Right kidney (tissue), 1 donor: Measurements from ENCODE around the gene MICU1.

ENCODE experiments used
- DNase-seq: peaks from one replicate; pipeline ENCODE4 v3.0.0-alpha.2; 2016

Gene MICU1

GRCh38 chr10:72638586-72639440 lies 12.9 kb upstream of the MICU1 start:
- no peak for DNase-seq

DNA sequence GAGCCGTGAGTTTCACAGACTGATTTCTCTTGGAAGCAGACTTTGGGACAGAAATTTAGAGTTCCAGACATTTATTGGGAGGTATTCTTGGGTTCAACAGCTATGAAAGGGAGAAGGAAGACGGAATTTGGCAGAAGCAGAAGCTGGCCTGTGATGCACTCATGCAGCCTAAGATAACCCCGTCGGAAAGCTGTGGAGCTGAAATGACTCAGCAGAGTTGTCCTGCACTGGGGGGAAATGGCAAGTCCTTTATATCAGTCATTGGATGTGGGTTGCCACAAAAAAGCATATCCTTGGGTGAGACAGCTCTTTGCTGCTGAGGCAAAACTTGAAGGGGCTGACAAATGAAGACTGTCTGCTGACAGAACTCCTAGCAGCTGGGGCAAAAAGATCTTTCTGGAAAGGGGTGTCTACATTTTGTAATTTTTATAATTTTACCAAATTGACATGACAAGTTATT lies 11.5 kb upstream of the MICU1 start:
- DNase-seq, result no peak

DNA sequence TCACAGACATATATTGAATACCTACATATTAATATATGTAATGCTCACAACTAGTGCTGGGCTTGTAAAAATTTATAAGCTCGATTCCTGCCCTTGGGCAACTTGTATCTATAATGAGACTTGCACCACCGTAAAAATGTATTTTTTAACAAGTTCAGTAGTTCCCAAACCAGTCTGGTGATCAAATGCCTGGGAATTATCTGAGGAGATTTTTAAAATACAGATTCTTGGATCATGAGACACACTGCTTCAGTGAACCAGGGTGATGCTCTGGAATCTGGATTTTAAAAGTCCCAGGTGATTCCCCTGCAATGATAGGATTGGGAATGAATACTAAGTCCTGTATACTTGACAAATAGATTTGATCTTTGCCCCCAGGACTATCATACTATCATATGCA lies 4.3 kb upstream of the MICU1 start:
- DNase-seq, result no peak

DNA sequence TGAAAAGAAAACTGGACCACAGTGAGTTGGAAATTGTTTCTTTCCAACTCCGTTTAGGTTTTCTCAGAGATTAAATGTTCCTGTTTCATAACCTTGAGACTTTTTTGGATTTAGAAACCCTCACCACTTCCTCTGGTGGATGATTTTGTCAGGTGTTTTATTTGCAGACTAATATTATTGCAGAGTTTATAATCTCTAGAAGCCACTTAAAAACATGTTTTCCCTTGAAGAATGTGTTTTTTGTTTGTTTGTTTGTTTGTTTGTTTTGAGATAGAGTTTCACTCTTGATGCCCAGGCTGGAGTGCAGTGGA lies 520 bp upstream of the MICU1 start:
- no peak for DNase-seq

- DNase-seq, result no peak
Measured at GRCh38 chr10:72625276-72625607, 637 bp downstream of the MICU1 start.

DNA sequence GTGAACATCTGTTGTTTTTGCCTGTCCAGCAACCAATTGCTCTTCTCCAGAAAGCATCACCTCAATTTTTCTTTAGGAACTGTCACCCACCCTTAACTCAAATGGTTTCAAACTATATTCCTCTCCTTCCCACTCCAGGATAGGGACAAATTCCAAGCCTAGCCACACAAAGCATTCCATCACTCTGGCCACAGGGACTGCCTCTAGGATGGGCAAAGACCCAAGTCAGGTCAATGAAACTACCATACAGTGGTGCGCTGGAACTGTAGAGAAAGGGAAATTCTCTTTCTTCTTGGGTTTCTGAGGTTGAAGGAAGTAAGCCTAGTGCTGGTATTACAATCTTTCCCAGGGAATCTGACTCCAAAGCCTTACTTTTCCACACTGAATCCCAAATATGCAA lies 3.6 kb downstream of the MICU1 start:
- no peak for DNase-seq

GRCh38 chr10:72616716-72617115 lies 9.2 kb downstream of the MICU1 start:
- no peak for DNase-seq

DNA sequence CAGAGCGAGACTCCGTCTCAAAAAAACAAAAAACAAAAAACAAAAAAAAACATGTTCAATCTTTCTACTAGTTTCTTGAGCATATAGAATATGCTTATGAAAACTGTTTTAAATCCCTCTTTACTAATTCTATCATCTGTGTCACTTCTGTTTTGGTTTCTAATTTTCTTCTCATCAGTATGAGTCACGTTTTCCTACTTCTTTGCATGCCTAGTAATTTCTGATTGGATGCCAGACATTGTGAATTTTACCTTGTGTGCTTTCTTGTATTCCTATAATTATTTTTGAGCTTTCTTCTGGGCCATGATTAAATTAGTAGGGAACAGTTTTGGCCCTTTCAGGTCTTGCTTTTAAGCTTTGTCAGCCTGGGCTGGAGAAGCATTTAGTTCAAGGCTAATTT lies 9.9 kb downstream of the MICU1 start:
- no peak for DNase-seq

DNA sequence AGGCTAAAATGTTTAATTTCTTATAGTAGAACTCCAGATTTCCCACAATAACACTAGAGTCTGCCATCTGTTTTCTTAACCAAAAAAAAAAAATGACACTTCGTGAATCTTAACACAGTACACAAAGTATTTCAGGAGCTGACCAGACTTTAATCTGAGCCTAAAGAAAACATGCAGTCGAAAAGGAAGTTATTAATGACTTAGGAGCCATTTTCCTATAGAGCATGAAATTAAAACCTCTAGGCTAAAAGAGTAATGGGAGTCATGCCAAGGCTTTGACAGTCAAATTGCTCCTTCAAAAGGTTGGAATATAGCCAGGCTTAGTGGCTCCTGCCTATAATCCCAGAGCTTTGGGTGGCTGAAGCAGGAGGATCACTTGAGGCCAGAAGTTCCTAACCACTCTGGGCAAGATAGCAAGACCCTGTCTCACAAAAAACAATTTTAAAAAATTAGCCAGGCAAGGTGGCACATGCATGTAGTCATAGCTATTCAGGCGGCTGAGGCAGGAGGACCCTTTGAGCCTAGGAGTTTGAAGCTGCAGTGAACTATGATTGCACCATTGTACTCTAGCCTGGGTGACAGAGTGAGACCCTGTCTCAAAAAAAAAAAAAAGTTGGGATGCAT lies 13.6 kb downstream of the MICU1 start:
- DNase-seq, result no peak

DNA sequence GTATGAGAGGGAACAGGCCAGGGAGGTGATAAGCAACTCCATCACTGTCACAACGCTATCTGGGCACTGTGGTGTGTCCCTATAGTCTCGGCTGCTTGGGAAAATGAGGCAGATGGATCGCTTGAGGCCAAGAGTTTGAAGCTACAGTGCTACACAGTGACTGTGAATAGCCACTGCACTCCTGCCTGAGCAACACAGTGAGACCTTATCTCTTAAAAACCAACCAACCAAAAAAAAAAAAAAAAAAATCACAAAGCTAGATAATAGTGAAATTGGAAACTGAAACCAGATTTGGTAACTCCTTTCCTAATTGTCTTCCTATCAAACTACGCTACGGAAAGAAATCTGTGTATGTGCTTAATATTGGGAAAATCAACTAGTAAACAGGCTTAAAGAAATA lies 14.1 kb downstream of the MICU1 start:
- DNase-seq, result no peak

- no peak for DNase-seq
Measured at GRCh38 chr10:72610466-72610865, 15.4 kb downstream of the MICU1 start.

DNA sequence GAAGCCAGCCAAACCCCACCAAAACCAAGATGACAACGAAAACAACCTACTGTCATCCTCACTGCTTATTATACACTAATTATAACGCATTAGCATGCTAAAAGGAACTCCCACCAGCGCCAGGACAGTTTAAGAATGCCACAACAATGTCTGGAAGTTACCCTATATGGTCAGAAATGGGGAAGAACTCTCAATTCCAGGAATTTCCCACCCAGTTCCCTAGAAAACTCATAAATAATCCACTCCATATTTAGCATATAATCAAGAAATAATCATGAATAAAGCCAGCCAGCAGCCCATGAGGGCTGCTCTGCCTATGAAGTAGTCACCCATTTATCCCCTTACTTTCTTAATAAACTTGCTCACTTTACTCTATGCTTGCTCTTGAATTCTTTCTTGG lies 20.8 kb downstream of the MICU1 start:
- DNase-seq, result no peak

DNA sequence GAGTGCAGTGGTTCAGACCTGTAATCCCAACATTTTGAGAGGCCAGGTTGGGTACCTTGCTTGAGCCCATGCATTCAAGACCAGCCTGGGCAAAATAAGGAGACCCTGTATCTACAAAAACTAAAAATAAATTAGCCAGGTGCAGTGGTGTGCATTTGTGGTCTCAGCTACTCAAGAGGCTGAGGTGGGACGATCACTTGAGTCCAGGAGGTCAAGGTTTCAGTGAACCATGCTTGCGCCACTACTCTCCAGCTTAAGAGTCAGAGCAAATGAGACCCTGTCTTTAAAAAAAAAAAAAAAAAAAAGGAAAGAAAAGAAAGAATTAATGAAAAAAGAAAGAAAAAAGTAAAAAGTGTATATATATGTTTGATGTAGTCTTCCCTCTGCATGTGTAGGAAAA lies 24.7 kb downstream of the MICU1 start:
- no peak for DNase-seq

DNA sequence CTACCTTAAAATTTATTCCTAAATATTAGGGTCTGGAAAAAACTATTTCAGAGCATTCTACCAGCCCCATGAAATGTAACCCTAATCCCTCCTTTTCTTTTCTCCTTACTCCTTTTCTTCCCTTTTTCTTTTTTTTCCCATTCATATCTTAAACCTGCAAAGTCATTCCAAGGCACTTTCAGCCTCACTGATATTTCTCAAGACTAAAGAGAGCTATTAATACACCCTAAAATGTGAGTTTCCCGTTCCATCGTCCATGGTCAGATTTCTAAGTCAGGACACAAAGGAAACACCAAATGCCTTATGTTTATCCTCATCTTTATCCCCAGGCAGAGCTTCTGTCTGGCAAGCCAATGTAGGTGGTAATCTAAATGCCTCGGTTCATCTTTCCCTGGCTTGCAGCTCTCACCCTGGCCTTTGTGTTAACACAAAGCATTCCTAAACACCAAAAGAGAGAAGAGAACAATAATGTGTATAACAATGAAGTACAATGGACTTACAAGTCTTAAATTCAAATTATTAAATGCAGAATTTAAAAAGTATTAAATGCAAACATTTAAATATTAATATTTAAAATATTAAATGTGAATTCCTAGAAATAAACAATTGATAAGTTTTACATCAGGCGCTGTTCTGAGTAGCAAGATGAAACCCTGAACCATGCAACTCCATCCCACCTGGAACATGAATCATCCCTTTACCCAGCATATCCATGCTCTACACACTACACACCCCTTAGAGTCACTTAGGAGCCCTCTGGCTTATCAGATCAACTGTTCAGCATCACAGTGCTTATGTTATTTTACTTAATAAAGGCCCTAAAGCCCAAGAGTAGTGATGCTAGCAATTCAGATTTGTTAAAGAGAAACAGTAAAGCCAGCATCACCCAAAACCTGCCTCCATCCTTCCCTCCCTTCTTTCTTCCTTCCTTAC lies 26.8 kb downstream of the MICU1 start:
- no peak for DNase-seq

GRCh38 chr10:72597897-72598296 lies 28.0 kb downstream of the MICU1 start:
- no peak for DNase-seq

DNA sequence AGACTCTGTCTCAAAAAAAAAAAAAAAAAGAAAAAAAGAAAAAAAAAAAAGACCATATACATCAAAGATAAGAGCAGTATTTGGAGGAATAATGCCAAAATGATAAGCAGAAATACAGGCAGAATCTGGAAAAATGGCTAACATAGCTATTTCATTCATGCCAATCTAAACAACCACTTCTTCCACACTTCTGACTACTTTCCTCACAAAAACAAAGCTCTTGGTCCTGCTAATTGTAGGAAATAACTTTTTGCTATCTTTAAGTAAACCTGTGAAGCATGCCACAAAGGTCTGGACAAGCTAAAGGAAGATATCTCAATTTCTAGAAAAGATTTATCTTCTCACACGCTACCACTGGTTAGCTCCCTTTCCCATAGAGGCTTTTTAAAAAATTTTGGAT lies 30.4 kb downstream of the MICU1 start:
- no peak for DNase-seq

GRCh38 chr10:72593963-72594362 lies 31.9 kb downstream of the MICU1 start:
- no peak for DNase-seq

GRCh38 chr10:72588266-72588665 lies 37.6 kb downstream of the MICU1 start:
- no peak for DNase-seq

GRCh38 chr10:72587568-72587967 lies 38.3 kb downstream of the MICU1 start:
- DNase-seq, result no peak

DNA sequence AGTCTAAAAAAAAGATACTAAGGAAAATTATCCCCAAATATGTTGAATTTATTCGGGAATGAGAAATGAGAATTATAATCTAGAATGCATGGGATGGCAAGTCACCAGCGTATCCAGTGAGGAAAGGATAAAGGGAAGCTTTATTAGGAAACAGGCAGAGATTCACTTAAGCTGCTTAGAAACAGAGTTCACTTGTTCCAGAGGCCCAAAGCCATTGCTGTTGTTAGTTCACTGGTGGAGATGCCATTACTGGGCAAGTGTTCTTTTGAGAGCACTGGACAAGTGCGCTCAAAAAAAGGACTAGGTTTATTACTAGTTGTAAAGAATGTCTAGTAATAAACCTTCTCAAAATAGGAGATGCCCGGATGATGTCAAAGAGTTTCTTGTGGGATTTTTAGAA lies 51.2 kb downstream of the MICU1 start:
- no peak for DNase-seq

GRCh38 chr10:72573079-72573478 lies 52.8 kb downstream of the MICU1 start:
- DNase-seq, result no peak

- DNase-seq, result no peak
Measured at GRCh38 chr10:72567889-72568640, 57.8 kb downstream of the MICU1 start.

- DNase-seq, result no peak
Measured at GRCh38 chr10:72567421-72567820, 58.5 kb downstream of the MICU1 start.
